Esophagus (tissue), 2 donors: Measurements from ENCODE around the gene NAT16. TPM values are rescaled to one million over a fixed set of nuclear protein-coding genes. Genes with fewer than 3 reads are reported as not detected.

Experiments used
- H3K27ac ChIP-seq, 2 donors: one replicate each; pipeline ENCODE4 v1.5.1; 2013; ENCODE audit warnings: low read depth in 2 of 2, mild to moderate bottlenecking in 2 of 2, inconsistent platforms in 1 of 2, low read length in 1 of 2, moderate library complexity in 1 of 2
- H3K27me3 ChIP-seq, 2 donors: one replicate each; pipeline ENCODE4 v1.6.1; 2013; ENCODE audit warnings: low read length in 2 of 2, control low read depth in 1 of 2, mild to moderate bottlenecking in 1 of 2; ENCODE audit not compliant: insufficient read depth in 2 of 2, control insufficient read depth in 1 of 2
- H3K36me3 ChIP-seq, 2 donors: one replicate each; pipeline ENCODE4 v1.6.1; 2013; ENCODE audit warnings: low read length in 1 of 2; ENCODE audit not compliant: control insufficient read depth in 2 of 2, insufficient read depth in 2 of 2
- H3K4me1 ChIP-seq, 2 donors: one replicate each; pipeline ENCODE4 v1.6.1; 2013; ENCODE audit warnings: low read length in 1 of 2; ENCODE audit not compliant: control insufficient read depth in 2 of 2, insufficient read depth in 2 of 2
- H3K4me3 ChIP-seq, 2 donors: one replicate each; pipeline ENCODE4 v1.5.1; 2013; ENCODE audit warnings: low read length in 2 of 2, mild to moderate bottlenecking in 2 of 2, low read depth in 1 of 2, moderate library complexity in 1 of 2
- H3K9me3 ChIP-seq, 2 donors: one replicate each; pipeline ENCODE4 v1.6.1; 2013; ENCODE audit warnings: mild to moderate bottlenecking in 2 of 2, low read depth in 1 of 2, low read length in 1 of 2, moderate library complexity in 1 of 2; ENCODE audit not compliant: control insufficient read depth in 2 of 2, insufficient read depth in 1 of 2
- WGBS, 2 donors: extraction: QIAGEN DNeasy Blood & Tissue Kit; methylation state at CpG; one replicate each; pipeline ENCODE4 v1.1.7; 2013; 5-methylcytosine and 5-hydroxymethylcytosine counted together
- polyA plus RNA-seq, 2 donors: library from polyadenylated mRNA; stranded (reverse); fragments of 200-250 nt; gene quantifications; one replicate each; pipeline ENCODE4 v1.2.3, GENCODE V29; 2013
- donor health status: healthy with polysubstance abuse.
- donor health status: Bipolar disorder and iron deficiency.

The NAT16 gene
- polyA plus RNA-seq, 2 donors: not detected

DNA sequence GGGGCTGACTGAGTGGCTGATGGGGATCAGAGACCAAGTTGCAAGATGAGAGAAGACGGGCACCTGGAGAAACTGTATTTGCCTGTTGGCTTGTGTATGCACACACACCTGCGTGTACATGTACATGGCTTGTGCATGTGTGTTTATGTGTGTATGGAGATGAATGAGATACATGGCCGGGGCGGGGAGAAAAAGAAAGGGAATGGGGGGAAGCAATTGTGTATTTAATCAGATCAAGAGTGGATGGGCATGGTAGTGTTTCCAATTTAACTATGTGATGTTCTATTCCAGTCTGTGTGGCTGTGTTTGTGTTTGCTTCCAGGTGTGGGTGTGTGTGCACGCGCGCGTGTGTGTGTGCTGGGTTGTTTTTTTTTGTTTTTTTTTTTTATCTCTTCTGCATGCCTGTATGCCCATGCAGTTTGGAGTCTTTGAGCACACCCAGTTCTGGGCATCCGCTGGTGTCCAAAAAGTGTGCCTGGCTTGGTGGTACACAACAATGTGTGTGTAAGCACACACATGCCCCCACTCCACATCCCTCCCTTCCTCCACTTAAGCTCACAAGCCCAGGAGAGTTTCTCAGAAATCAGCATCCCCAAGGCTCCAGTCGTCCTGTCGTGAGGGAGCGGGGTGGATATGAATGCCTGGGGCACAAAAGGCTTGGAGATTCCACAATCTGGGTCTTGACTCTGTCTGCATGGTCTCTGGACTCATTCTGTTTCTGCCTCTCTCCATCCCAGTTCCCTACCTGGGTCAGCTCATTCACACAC, 12.3 kb downstream of the NAT16 start:
- Histone ChIP-seq H3K36me3 (no peaks in the 10 kb centered on the region), H3K27me3 (peaks cover 5 to 33% of the 10 kb centered on the region in 2 donors), H3K4me1 (peaks cover 28 to 33% of the 10 kb centered on the region in 2 donors), H3K27ac (no peak overlapping the region), H3K4me3 (no peak overlapping the region), H3K9me3 (no peaks in the 10 kb centered on the region)
- 3 to 4% methylated on average over 12 of the region's 12 CpGs for WGBS, 2 donors

DNA sequence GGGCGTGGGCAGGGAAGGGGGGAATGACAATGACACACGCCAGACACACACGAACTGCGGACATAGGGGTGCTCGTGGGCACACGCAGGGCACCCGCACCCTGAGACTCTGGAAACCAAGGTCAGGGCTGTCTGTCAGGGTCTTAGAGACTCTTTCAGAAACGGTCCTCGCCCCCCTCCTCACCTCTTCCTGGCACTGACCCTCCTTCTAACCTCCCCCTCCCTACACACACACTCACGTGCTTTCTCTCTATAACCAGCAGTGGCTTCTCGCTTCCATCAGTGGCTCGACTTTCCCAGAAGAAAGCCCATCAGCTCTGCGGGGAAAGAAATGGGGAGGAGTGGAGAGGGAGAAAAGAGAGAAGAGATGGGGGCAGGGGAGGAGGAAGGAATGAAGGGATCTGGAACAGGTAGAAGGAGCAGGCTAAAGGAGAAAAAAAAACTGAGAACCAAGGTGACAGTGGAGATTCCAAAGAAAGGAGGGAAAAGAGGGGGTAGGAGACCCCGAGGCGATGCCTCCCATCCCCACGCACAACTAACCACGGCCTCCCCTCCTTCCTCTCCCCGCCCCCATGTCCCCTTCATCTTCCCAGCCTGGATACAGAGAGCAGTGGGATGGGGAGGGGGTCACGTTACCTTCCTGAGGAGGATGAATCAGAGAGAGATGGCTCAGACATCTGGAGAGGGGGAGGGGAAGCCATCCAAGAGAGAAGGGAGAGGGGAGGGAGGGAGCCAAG, 13.0 kb downstream of the NAT16 start:
- no peaks in the 10 kb centered on the region for H3K9me3 ChIP-seq
- H3K4me1 ChIP-seq: peaks cover 25 to 33% of the 10 kb centered on the region in 2 donors
- H3K36me3 ChIP-seq: no peaks in the 10 kb centered on the region
- peaks cover 2 to 26% of the 10 kb centered on the region in 2 donors for H3K27me3 ChIP-seq
- 1 to 3% methylated on average over 18 to 19 of the region's 19 CpGs for WGBS, 2 donors
- H3K4me3 ChIP-seq: no peak overlapping the region
- no peak overlapping the region for H3K27ac ChIP-seq

DNA sequence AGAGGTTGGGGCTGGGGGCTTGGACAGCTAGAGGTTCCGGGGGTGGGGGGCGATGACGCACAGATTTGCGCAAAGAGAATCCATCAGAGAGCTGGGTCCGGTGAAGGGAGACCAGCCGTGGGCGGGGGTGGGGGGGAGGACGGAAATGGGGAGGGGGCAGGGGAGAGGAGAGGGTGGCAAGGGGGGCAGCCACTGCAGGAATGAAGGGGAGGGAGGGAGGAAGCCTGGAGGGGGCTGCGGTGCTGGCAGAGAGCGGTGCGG, 13.5 kb downstream of the NAT16 start:
- H3K4me1 ChIP-seq: peaks cover 24 to 31% of the 10 kb centered on the region in 2 donors
- H3K36me3 ChIP-seq: no peaks in the 10 kb centered on the region
- no peak overlapping the region for H3K4me3 ChIP-seq
- WGBS, 2 donors: 1 to 7% methylated on average over 10 to 11 of the region's 11 CpGs
- H3K27ac ChIP-seq: no peak overlapping the region
- H3K9me3 ChIP-seq: no peaks in the 10 kb centered on the region
- H3K27me3 ChIP-seq: peaks cover under 1 to 21% of the 10 kb centered on the region in 2 donors

DNA sequence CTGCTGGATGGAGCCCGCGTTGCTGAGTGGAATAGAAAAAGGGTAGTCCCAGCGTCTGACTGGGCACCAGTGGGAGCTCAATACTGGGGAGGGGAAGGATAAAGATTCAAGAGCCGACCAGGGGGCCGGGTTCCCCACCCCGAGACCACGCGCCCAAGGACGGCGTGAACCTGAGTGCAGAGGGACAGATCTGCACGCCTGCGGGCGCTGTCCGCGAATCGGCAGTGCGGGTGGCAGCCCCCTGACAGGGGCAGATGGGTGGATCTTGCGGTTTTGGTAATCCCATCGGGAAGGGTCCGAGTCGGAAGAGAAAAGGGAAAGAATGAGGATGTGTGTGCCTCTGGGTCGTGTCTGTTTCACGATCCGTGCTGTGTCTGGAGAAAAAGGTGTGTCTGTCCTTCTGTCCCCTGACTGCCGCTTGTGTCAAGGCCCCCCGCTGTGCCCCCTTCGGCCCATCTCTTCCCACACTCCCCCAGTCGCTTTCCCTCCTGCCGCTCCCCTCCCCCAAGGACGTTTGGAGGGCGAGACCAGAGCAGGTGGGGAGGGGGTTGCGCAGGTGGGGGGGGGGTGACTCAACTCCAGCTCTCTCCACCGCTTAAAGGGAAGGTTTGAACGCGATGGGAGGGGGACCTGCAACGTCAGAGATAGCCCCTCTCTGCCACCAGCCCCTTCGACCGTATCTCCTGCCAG, 14.0 kb downstream of the NAT16 start:
- H3K27me3 ChIP-seq: peaks cover 0 to 20% of the 10 kb centered on the region in 2 donors
- no peaks in the 10 kb centered on the region for H3K9me3 ChIP-seq
- peak overlapping the region in 1 of 2 donors; percentile 3 for H3K4me3 ChIP-seq
- H3K36me3 ChIP-seq: no peaks in the 10 kb centered on the region
- H3K4me1 ChIP-seq: peaks cover 24 to 31% of the 10 kb centered on the region in 2 donors
- 1 to 2% methylated on average over 37 to 38 of the region's 38 CpGs for whole genome bisulfite sequencing, 2 donors
- H3K27ac ChIP-seq: no peak overlapping the region

DNA sequence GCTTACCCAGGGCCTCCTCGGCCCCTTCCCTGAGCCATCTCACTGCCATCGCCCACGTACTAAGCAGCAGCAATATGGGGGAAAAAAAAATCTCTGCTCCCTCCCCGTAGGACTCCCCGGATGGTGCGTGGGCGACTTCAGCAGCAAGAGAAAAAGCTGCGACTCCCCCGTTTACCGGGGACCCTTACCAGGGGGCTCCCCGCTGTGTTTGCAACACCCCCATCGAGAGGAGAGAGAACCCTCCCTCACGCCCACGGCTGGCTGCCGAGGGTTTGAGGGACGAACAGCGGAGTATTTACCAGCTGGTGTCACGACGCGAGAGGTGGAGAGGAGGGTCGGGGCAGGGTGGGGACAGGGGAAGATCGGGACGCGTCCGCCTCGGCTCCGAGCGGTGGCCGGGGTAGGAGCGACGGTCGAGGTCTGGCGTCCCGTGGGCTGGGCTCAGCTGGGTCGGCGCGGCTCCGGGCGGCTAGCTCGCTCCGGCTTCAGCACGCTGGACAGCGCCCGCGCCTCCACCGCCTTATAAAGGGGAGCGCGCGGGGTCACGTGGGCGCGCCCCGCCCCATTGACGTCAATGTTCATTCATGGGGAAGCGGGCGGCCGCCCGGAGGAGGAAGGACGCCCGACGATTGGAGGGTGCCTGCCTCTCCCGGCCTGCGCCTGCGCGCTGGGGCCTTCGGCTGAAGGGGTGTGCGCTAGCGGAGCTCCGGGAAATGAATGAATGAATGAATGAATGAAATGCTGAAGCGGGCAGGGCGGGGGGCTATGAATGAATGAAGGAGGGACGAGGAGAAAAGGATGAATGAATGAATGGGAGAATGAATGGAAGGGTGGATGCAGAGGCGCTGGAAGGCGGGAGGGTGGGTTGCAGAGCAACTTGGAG, 14.8 kb downstream of the NAT16 start, which contains the start of gene VGF:
Gene VGF (minus strand): TSS at position 495 of the 883 bp plus-strand sequence. CDS start 726 bp downstream, outside the sequence.
- H3K27ac ChIP-seq: no peak within 1 kb of the TSS
- peak within 1 kb of the TSS in 1 of 2 donors; percentile 3 for H3K4me3 ChIP-seq
- WGBS, 2 donors: 3% methylated on average over 74 of the region's 74 CpGs
- no peaks in the 10 kb centered on the region for H3K9me3 ChIP-seq
- H3K36me3 ChIP-seq: no peaks in the 10 kb centered on the region
- peaks cover 24 to 31% of the 10 kb centered on the region in 2 donors for H3K4me1 ChIP-seq
- peaks cover 0 to 16% of the 10 kb centered on the region in 2 donors for H3K27me3 ChIP-seq

DNA sequence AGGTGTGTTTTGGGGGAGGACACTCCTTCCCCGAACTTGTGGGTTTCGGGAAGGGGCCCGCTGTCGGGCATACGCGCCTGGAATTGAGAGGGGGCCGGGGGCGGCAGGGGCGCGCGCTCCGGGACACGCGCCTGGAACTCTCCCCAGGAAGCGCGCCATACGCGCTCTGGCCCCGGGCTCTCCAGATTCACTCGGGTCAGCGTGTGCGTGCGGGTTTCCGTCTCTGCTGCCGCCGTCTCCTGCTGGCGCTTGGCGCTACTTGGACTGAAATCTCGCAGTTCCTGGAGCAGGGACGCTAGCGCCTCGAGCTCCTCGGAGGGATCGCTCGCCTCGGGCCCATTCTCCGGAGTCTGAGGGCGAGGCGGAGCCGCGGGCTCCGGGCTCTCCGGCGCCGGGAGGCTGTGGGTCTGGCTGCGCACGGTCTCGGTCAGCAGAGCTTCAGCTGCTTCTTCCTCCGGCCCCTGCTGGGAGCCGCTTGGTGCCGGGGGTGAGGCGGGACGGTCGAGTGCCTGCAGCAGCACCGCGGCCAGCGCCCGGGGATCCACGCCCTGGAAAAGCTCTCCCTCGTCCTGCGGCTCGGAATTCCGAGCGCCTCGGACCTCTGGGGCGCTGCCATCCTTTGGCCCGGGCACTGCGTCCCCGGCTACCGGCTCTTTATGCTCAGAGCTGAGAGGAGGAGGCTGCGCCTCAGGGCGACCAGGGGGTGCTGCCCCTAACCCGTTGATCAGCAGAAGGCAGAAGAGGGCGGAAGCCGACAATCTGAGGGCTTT, 15.8 kb downstream of the NAT16 start:
- WGBS, 2 donors: 2% methylated on average over 65 to 75 of the region's 75 CpGs
- H3K27me3 ChIP-seq: peaks cover 0 to 12% of the 10 kb centered on the region in 2 donors
- peak overlapping the region in 1 of 2 donors; percentile 42 for H3K4me3 ChIP-seq
- H3K36me3 ChIP-seq: peaks cover 2 to 4% of the 10 kb centered on the region in 2 donors
- H3K27ac ChIP-seq: no peak overlapping the region
- peaks cover 24 to 25% of the 10 kb centered on the region in 2 donors for H3K4me1 ChIP-seq
- H3K9me3 ChIP-seq: no peaks in the 10 kb centered on the region

DNA sequence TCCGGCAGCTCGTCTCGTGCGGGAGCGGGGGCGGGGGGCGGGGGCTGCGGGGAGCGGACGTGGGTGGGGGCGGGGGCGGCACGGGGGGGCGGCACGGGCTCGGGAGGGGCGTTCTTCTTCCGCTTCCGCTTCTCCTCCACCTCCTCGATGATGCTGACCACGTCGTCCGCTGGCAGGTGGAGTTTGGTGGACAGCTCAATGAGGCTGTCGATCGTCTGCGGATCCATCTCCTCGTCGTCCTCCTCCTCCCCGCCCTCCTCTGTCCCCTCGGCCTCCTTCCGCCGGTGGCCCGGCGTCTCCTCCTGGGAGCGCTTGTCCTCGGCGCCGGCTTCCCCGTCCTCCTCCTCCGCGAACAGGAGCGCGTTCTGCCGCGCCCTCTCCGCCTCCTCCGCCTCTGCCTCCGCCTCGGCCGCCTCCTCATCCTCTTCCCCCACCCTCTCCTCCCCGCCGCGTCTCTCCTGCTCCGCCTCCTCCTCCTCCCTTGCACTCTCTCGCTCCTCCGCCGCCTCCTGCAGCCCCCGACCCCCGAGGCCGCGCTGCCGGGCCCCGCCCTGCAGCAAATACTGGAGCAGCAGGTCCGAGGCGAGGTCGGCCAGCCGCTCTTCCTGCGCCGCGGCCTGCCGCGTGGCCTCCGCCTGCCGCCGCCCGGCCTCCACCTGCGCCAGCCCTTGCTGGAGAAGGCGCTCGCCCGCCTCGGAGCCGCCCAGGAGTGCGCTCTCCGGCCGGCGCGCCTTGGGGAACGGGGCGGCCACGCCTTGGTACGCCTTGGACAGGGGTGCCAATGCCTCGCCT, 16.6 kb downstream of the NAT16 start:
- Histone ChIP-seq H3K27me3 (peaks cover 0 to 9% of the 10 kb centered on the region in 2 donors), H3K4me3 (peak overlapping the region; percentile 30 to 42), H3K9me3 (no peaks in the 10 kb centered on the region), H3K36me3 (peaks cover 4 to 10% of the 10 kb centered on the region in 2 donors), H3K27ac (no peak overlapping the region), H3K4me1 (peaks cover 24 to 25% of the 10 kb centered on the region in 2 donors)
- WGBS, 2 donors: 1% methylated on average over 70 to 92 of the region's 92 CpGs
